Endothelial cell of umbilical vein (primary cell): ENCODE measurements around the gene TJP1. TPM values are rescaled to one million over a fixed set of nuclear protein-coding genes. Genes with fewer than 3 reads are reported as not detected.
A peak's percentile ranks its signal among the peaks of the same experiment; 100 is the strongest.

Source experiments
- BruUV-seq: library from RNA; stranded (reverse); fragments of 400-500 nt; replicated peaks from 2 replicates; lab custom pipeline; 2021; lab: Mats Ljungman, UMichigan
- CTCF ChIA-PET: fragments of 300-600, 350-600 bp; sonication (Branson Sonifier 250); formaldehyde crosslinking; loops from one replicate; lab custom pipeline; 2021; ENCODE audit warnings: antibody characterized with exemption, inconsistent platforms; lab: Charles Lee
- POLR2A ChIA-PET: fragments of 300-600, 350-600 bp; sonication (Branson Sonifier 250); formaldehyde crosslinking; loops from one replicate; lab custom pipeline; 2021; ENCODE audit warnings: antibody characterized with exemption, inconsistent platforms; lab: Charles Lee
- DNase-seq: peaks from one replicate; pipeline ENCODE4 v3.0.0-alpha.2; 2011; ENCODE audit warnings: low read depth, low spot score
- FAIRE-seq: peaks from 2 replicates; lab custom pipeline; 2011; peaks lifted over from hg19 to GRCh38; lab: Jason Lieb, UNC
- H2AFZ ChIP-seq: 2 replicates; pipeline ENCODE4 v1.6.0; 2012; ENCODE audit warnings: low read depth, low read length, control low read depth, inconsistent platforms
- H3K27ac ChIP-seq: 2 replicates; pipeline ENCODE4 v1.5.1; 2011; ENCODE audit warnings: low read depth, mild to moderate bottlenecking, control low read depth, low read length, moderate library complexity; ENCODE audit not compliant: insufficient read depth
- H3K27me3 ChIP-seq, 2 experiments: 2 replicates each; pipeline versions ENCODE4 v1.6.0 to v1.6.1; 2011; ENCODE audit warnings: low read length in 2 of 2, mixed read lengths in 1 of 2; ENCODE audit not compliant: control insufficient read depth in 2 of 2, insufficient read depth in 2 of 2
- H3K36me3 ChIP-seq, 2 experiments: 2 replicates in 1 of 2; 3 replicates in 1 of 2; pipeline ENCODE4 v1.5.1; 2011; ENCODE audit warnings: low read length in 2 of 2, mild to moderate bottlenecking in 1 of 2, moderate library complexity in 1 of 2; ENCODE audit not compliant: control insufficient read depth in 2 of 2, insufficient read depth in 2 of 2; ENCODE audit errors: extremely low read depth in 1 of 2
- H3K4me1 ChIP-seq: 3 replicates; pipeline ENCODE4 v1.5.1; 2011; ENCODE audit warnings: mild to moderate bottlenecking, low read length; ENCODE audit not compliant: control insufficient read depth, insufficient read depth; ENCODE audit errors: extremely low read depth
- H3K4me2 ChIP-seq: 2 replicates; pipeline ENCODE4 v1.6.1; 2011; ENCODE audit warnings: low read length, control low read depth, mixed read lengths; ENCODE audit not compliant: insufficient read depth
- H3K4me3 ChIP-seq, 3 experiments: fragments of 200-600 bp in 1 of 3; sonication (generic), shearing (Covaris generic) in 1 of 3; replicated peaks in 1 of 3; 2 replicates each; pipeline ENCODE4 v1.5.1; 2011 to 2016; ENCODE audit warnings: control low read depth in 3 of 3, low read length in 3 of 3, mild to moderate bottlenecking in 2 of 3, inconsistent platforms in 1 of 3, low read depth in 1 of 3, moderate library complexity in 1 of 3; ENCODE audit not compliant: insufficient read depth in 1 of 3
- H3K79me2 ChIP-seq: 2 replicates; pipeline ENCODE4 v1.6.0; 2012; ENCODE audit warnings: low read length, inconsistent platforms; ENCODE audit not compliant: control insufficient read depth, insufficient read depth
- H3K9ac ChIP-seq: replicated peaks from 2 replicates; pipeline ENCODE3; 2011; ENCODE audit warnings: low read length, control low read depth; ENCODE audit not compliant: insufficient read depth; ENCODE audit errors: extremely low read depth
- H3K9me1 ChIP-seq: replicated peaks from 3 replicates; pipeline ENCODE4 v1.6.0; 2011; ENCODE audit warnings: mild to moderate bottlenecking, low read length; ENCODE audit not compliant: control insufficient read depth, insufficient read depth; ENCODE audit errors: extremely low read depth
- H3K9me3 ChIP-seq: replicated peaks from 2 replicates; pipeline ENCODE4 v1.5.1; 2012; ENCODE audit warnings: low read length, inconsistent platforms; ENCODE audit not compliant: control insufficient read depth, insufficient read depth
- H4K20me1 ChIP-seq: replicated peaks from 2 replicates; pipeline ENCODE3; 2011; ENCODE audit warnings: mild to moderate bottlenecking, low read length; ENCODE audit not compliant: control insufficient read depth, insufficient read depth; ENCODE audit errors: extremely low read depth
- EZH2 ChIP-seq: IDR thresholded peaks from 2 replicates; pipeline ENCODE4 v1.6.1; 2012; ENCODE audit warnings: borderline replicate concordance, low read depth, mild to moderate bottlenecking, moderate library complexity, low read length, inconsistent platforms; ENCODE audit not compliant: severe bottlenecking
- FOS ChIP-seq: IDR thresholded peaks from 2 replicates; pipeline ENCODE4 v1.6.1; 2011; ENCODE audit warnings: mild to moderate bottlenecking, low read length, moderate library complexity, borderline replicate concordance; ENCODE audit not compliant: insufficient read depth
- GATA2 ChIP-seq: IDR thresholded peaks from 2 replicates; pipeline ENCODE4 v1.7.0; 2011; ENCODE audit warnings: low read depth, mild to moderate bottlenecking, moderate library complexity, mixed read lengths, low read length; ENCODE audit not compliant: insufficient read length, insufficient read depth
- JUN ChIP-seq: IDR thresholded peaks from 2 replicates; pipeline ENCODE4 v1.6.1; 2011; ENCODE audit warnings: borderline replicate concordance, low read depth; ENCODE audit not compliant: insufficient read length, insufficient read depth
- MYC ChIP-seq: IDR thresholded peaks from one replicate; pipeline ENCODE4 v1.6.1; 2011; ENCODE audit warnings: mild to moderate bottlenecking, low read depth, low read length
- POLR2A ChIP-seq: IDR thresholded peaks from 2 replicates; pipeline ENCODE4 v1.6.1; 2012; ENCODE audit warnings: low read depth, mild to moderate bottlenecking, control low read depth, low read length
- POLR2AphosphoS5 ChIP-seq: IDR thresholded peaks from 2 replicates; pipeline ENCODE4 v1.6.1; 2012; ENCODE audit warnings: low read depth, mild to moderate bottlenecking, control low read depth, low read length, moderate library complexity; ENCODE audit not compliant: insufficient read depth
- dilution Hi-C: fragments of 300-500 bp; cut with MboI; formaldehyde crosslinking; loops from one replicate; pipeline ENCODE4 v1.15.0; 2019; ENCODE audit warnings: low sequenced_read_pairs; ENCODE audit not compliant: extremely low pct_ligation_motif_present
- intact Hi-C: fragments of 100-400 bp; cut with micrococcal nuclease; formaldehyde crosslinking; loops from one replicate; pipeline ENCODE4 v1.10.0; 2022
- polyA plus RNA-seq, 4 experiments: library from polyadenylated mRNA; depleted of rRNA in 3 of 4; stranded (reverse) in 3 of 4; unstranded in 1 of 4; fragments of >200 nt; gene quantifications; 2 replicates each; pipeline versions ENCODE4 v1.2.1 to v1.2.3, GENCODE V29; 2011 to 2012; ENCODE audit warnings: missing spikeins in 1 of 4
- total RNA-seq: library from RNA; stranded (reverse); gene quantifications from 2 replicates; pipeline ENCODE4 v1.2.3, GENCODE V29; 2021
- TF ChIP-seq, protein P1 (sequence below), 2 donors: IDR thresholded peaks; 1 replicate in 1 of 2; 2 replicates in 1 of 2; pipeline ENCODE4 v1.5.1; 2011; ENCODE audit warnings: low read length in 2 of 2, mild to moderate bottlenecking in 2 of 2, moderate library complexity in 2 of 2, control low read depth in 1 of 2, inconsistent platforms in 1 of 2, low read depth in 1 of 2; ENCODE audit not compliant: insufficient read depth in 1 of 2; ENCODE audit errors: extremely low read depth in 1 of 2
- TF ChIP-seq, protein P2 (sequence below): IDR thresholded peaks from 2 replicates; pipeline ENCODE4 v1.6.1; 2011; ENCODE audit not compliant: insufficient read depth, insufficient read length

TJP1 gene
- total and polyA plus RNA-seq, 2 donors (not counting 3 experiments of a cell fraction or from before 2014, with no cell fraction given), result 45.6 to 128 TPM

DNA sequence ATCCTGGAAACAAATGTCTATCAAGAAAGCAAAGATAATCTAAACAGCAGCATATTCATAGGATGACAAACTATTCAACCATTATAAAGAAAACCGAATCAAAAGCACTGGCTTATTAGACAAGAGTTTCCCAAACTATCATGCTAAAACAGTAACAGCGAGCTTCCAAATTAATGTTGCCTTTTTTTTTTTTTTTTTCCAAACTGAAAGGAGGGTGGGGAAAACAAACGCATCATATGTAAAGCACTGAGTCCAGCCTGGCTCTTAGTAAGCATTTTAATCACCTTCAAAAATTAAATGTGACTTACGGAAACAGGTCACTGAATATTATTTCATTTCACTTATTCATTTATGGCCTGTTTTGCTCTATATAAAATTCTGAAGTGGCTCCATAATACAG lies 2.3 kb downstream of the TJP1 start:
- Histone ChIP-seq H3K9me3 (no peaks in the 10 kb centered on the region), H3K9ac (peak overlapping the region; percentile 97), H3K4me1 (peaks cover 43% of the 10 kb centered on the region), H3K4me3 (peak overlapping the region; percentile 98 to 100 (median 99)), H3K27ac (peak overlapping the region; percentile 94), H3K9me1 (no peaks in the 10 kb centered on the region), H3K27me3 (no peaks in the 10 kb centered on the region), H3K36me3 (no peaks in the 10 kb centered on the region), H2AFZ (no peak overlapping the region), H4K20me1 (peaks cover 6% of the 10 kb centered on the region), H3K4me2 (peak overlapping the region; percentile 100), H3K79me2 (peaks cover 66% of the 10 kb centered on the region)
- FAIRE-seq, result no peak
- ChIA-PET CTCF (interaction anchor here (0.9 to 4.4 kb wide), 7 partner anchors 15 to 255 kb away, joined by 3 to 52 read pairs (median 6); no protein-coding TSS in a partner anchor), POLR2A (interaction anchor here (0.6 to 2.0 kb wide), 2 partner anchors 20 to 1725 kb away, joined by 4 to 7 read pairs; no protein-coding TSS in a partner anchor)
- intact Hi-C loops, result loop anchor here (1.0 to 5.0 kb wide), 4 partner anchors 15 to 123 kb away; no protein-coding TSS in a partner anchor
- TF ChIP-seq EZH2 (no peak), MYC (no peak), FOS (no peak), POLR2A (no peak), JUN (no peak), GATA2 (no peak), POLR2AphosphoS5 (no peak)
- TF ChIP-seq, protein P1, sequence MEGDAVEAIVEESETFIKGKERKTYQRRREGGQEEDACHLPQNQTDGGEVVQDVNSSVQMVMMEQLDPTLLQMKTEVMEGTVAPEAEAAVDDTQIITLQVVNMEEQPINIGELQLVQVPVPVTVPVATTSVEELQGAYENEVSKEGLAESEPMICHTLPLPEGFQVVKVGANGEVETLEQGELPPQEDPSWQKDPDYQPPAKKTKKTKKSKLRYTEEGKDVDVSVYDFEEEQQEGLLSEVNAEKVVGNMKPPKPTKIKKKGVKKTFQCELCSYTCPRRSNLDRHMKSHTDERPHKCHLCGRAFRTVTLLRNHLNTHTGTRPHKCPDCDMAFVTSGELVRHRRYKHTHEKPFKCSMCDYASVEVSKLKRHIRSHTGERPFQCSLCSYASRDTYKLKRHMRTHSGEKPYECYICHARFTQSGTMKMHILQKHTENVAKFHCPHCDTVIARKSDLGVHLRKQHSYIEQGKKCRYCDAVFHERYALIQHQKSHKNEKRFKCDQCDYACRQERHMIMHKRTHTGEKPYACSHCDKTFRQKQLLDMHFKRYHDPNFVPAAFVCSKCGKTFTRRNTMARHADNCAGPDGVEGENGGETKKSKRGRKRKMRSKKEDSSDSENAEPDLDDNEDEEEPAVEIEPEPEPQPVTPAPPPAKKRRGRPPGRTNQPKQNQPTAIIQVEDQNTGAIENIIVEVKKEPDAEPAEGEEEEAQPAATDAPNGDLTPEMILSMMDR (IDR thresholded peaks at IDR 0.05; ENCODE audit: extremely low read depth in 1 of 2, insufficient read depth in 1 of 2, low read depth in 1 of 2, low read length in 2 of 2), result no peak
- TF ChIP-seq, protein P2, sequence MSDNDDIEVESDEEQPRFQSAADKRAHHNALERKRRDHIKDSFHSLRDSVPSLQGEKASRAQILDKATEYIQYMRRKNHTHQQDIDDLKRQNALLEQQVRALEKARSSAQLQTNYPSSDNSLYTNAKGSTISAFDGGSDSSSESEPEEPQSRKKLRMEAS, result no peak
- dilution Hi-C loops, result loop anchor here (10.0 kb wide), 1 partner anchor 145 kb away; no protein-coding TSS in a partner anchor
- DNase-seq, result peak; percentile 56
- no TSS peak for BruUV-seq
